NT2/D1 (cell line): Measurements from ENCODE around the gene SEPTIN3.
"Not testable (repeated sequence)": the region's sequence is repeated elsewhere in the genome, so short reads cannot be mapped to it uniquely, and the experiment has no call there.

Experiments
- DNase-seq: peaks from one replicate; pipeline ENCODE4 v3.0.0-alpha.2; 2011; ENCODE audit warnings: low read depth, low spot score
- H3K27me3 ChIP-seq: 2 replicates; pipeline ENCODE4 v1.6.0; 2011; ENCODE audit warnings: mild to moderate bottlenecking; ENCODE audit not compliant: insufficient read length, insufficient read depth
- H3K36me3 ChIP-seq: 2 replicates; pipeline ENCODE4 v1.6.1; 2011; ENCODE audit warnings: mild to moderate bottlenecking, low read length, mixed read lengths; ENCODE audit not compliant: insufficient read depth, insufficient read length
- H3K4me1 ChIP-seq: 2 replicates; pipeline ENCODE4 v1.5.1; 2011; ENCODE audit not compliant: insufficient read depth, insufficient read length
- H3K4me3 ChIP-seq: 2 replicates; pipeline ENCODE4 v1.5.1; 2011; ENCODE audit warnings: low read depth; ENCODE audit not compliant: insufficient read length
- H3K9ac ChIP-seq: 2 replicates; pipeline ENCODE4 v1.6.0; 2011; ENCODE audit warnings: low read depth; ENCODE audit not compliant: insufficient read length
- H3K9me3 ChIP-seq: 2 replicates; pipeline ENCODE4 v1.5.1; 2011; ENCODE audit warnings: mild to moderate bottlenecking, low read length; ENCODE audit not compliant: insufficient read depth
- SUZ12 ChIP-seq: IDR thresholded peaks from 2 replicates; pipeline ENCODE4 v1.6.1; 2011; ENCODE audit not compliant: insufficient read length, insufficient read depth; ENCODE audit errors: extremely low read depth
- YY1 ChIP-seq: IDR thresholded peaks from 2 replicates; pipeline ENCODE4 v1.6.1; 2011; ENCODE audit not compliant: insufficient read length, insufficient read depth
- ZNF274 ChIP-seq: IDR thresholded peaks from 2 replicates; pipeline ENCODE4 v1.6.1; 2011; ENCODE audit warnings: mild to moderate bottlenecking, low read depth, low read length

The SEPTIN3 gene

GRCh38 chr22:41943661-41944209, 25.5 kb upstream of the SEPTIN3 start:
- peak overlapping the region; percentile 36 for H3K9ac ChIP-seq
- H3K4me3 ChIP-seq = no peak overlapping the region
- H3K36me3 ChIP-seq = peaks cover 56% of the 10 kb centered on the region
- H3K9me3 ChIP-seq = no peaks in the 10 kb centered on the region
- no peak for TF ChIP-seq ZNF274
- TF ChIP-seq SUZ12 = no peak
- no peak for TF ChIP-seq YY1
- no peak for DNase-seq
- no peaks in the 10 kb centered on the region for H3K4me1 ChIP-seq
- H3K27me3 ChIP-seq = no peaks in the 10 kb centered on the region

DNA sequence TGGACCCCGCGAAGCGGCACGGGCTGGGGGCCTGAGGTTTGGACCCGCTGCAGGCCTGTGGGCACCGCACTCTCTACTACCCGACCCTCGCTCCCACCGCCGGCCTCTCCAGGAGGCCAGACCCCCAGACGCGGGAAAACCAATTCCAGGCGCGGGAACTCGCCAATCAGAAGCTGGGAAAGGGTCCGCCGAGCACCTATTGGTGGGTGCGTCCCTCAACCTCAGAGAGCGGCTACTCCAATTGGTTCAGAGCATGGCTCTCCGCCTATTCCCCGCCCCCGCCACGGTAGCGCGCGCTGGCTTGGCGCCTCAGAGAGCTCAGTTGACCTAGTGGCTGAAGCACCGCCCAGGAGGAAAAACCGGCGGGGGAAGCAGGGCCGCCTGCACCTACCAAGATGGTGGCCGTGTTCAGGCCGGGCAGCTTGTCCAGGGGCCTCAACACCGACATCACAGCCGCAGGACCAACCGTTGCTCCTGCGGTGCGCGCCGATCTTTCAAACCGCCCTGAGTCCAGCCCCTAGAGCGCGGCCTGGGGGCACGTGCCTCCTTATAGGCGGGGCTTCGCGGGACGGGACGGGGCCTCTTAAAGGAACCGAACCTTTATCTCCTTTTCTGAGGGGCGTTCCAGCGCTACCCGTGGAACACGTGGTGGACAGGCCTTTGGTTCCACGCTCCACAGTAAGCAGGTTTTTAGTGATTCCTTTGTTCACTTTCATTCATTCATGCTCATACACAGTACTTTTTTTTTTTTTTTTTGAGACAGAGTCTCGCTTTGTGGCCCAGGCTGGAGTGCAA, 22.4 kb upstream of the SEPTIN3 start, which contains the start of gene CENPM:
Gene CENPM, minus strand, starts transcription at position 524 of the 795 bp plus-strand sequence. Its CDS starts 76 bp downstream, at position 448.
- peak within 1 kb of the TSS; percentile 89 for H3K9ac ChIP-seq
- H3K27me3 ChIP-seq = no peaks in the 10 kb centered on the region
- H3K9me3 ChIP-seq = no peaks in the 10 kb centered on the region
- peak within 1 kb of the TSS; percentile 85 for H3K4me3 ChIP-seq
- peaks cover 10% of the 10 kb centered on the region for H3K4me1 ChIP-seq
- DNase-seq = peak; percentile 89
- TF ChIP-seq YY1 (no peak), ZNF274 (no peak), SUZ12 (no peak)
- peaks cover 34% of the 10 kb centered on the region for H3K36me3 ChIP-seq

- TF ChIP-seq SUZ12 (no peak), ZNF274 (no peak), YY1 (no peak)
- Histone ChIP-seq H3K4me1 (peaks cover 15% of the 10 kb centered on the region), H3K27me3 (no peaks in the 10 kb centered on the region), H3K36me3 (peaks cover 29% of the 10 kb centered on the region), H3K9me3 (no peaks in the 10 kb centered on the region), H3K4me3 (peak overlapping the region; percentile 85), H3K9ac (peak overlapping the region; percentile 51)
- DNase-seq = no peak
Observed at GRCh38 chr22:41947424-41948080, 21.7 kb upstream of the SEPTIN3 start.

- Histone ChIP-seq H3K4me3 (no peak overlapping the region), H3K27me3 (no peaks in the 10 kb centered on the region), H3K9ac (no peak overlapping the region), H3K36me3 (peaks cover 24% of the 10 kb centered on the region), H3K4me1 (peaks cover 19% of the 10 kb centered on the region), H3K9me3 (no peaks in the 10 kb centered on the region)
- DNase-seq = no peak
- TF ChIP-seq ZNF274 = no peak
Observed at GRCh38 chr22:41948142-41948541, 21.1 kb upstream of the SEPTIN3 start.

- Histone ChIP-seq H3K4me1 (peaks cover 22% of the 10 kb centered on the region), H3K36me3 (peaks cover 16% of the 10 kb centered on the region)
- not testable (repeated sequence) for H3K9me3 ChIP-seq, DNase-seq, H3K4me3 ChIP-seq, H3K9ac ChIP-seq, H3K27me3 ChIP-seq
Observed at GRCh38 chr22:41948928-41949296, 20.3 kb upstream of the SEPTIN3 start.

GRCh38 chr22:41949297-41949965, 19.8 kb upstream of the SEPTIN3 start:
- Histone ChIP-seq H3K27me3 (no peaks in the 10 kb centered on the region), H3K4me3 (no peak overlapping the region), H3K36me3 (peaks cover 12% of the 10 kb centered on the region), H3K9me3 (no peaks in the 10 kb centered on the region), H3K9ac (no peak overlapping the region), H3K4me1 (peaks cover 23% of the 10 kb centered on the region)
- TF ChIP-seq ZNF274 = no peak
- no peak for DNase-seq

GRCh38 chr22:41951898-41952474, 17.3 kb upstream of the SEPTIN3 start, which contains the start of gene SMIM45:
SMIM45 (plus strand) TSS chr22:41952150.
- TF ChIP-seq SUZ12 = no peak
- TF ChIP-seq ZNF274 = no peak
- no peak for TF ChIP-seq YY1
- Histone ChIP-seq H3K4me1 (peaks cover 25% of the 10 kb centered on the region), H3K36me3 (no peaks in the 10 kb centered on the region), H3K9me3 (no peaks in the 10 kb centered on the region; the same call in 1 of the 2 replicates), H3K27me3 (no peaks in the 10 kb centered on the region), H3K4me3 (no peak within 1 kb of the TSS), H3K9ac (no peak within 1 kb of the TSS)
- no peak for DNase-seq
